CD8-positive, alpha-beta memory T cell (primary cell): ENCODE data around the gene SRGAP2B. TPM values are rescaled to one million over a fixed set of nuclear protein-coding genes. Genes with fewer than 3 reads are reported as not detected.
"Not testable (repeated sequence)": the region's sequence is repeated elsewhere in the genome, so short reads cannot be mapped to it uniquely, and the experiment has no call there.

Experiments
- CTCF ChIA-PET: fragments of 350-600 bp; sonication (Branson Sonifier 250); formaldehyde crosslinking; loops from one replicate; lab custom pipeline; 2021; ENCODE audit warnings: antibody characterized with exemption; lab: Charles Lee
- POLR2A ChIA-PET: fragments of 350-600 bp; sonication (Branson Sonifier 250); formaldehyde crosslinking; loops from one replicate; lab custom pipeline; 2021; ENCODE audit warnings: antibody characterized with exemption; lab: Charles Lee
- DNase-seq, 5 donors: peaks; one replicate each; pipeline versions ENCODE4 v3.0.0 to v3.0.0-alpha.2; 2020 to 2022; ENCODE audit warnings: mixed read lengths in 1 of 5
- H3K27ac ChIP-seq: one replicate; pipeline ENCODE4 v1.7.0; 2013; ENCODE audit warnings: low read depth, mild to moderate bottlenecking, low read length, moderate library complexity
- H3K27me3 ChIP-seq: 2 replicates; pipeline ENCODE4 v1.7.0; 2013; ENCODE audit warnings: low read length, mild to moderate bottlenecking; ENCODE audit not compliant: insufficient read depth, poor library complexity, severe bottlenecking
- H3K36me3 ChIP-seq: 2 replicates; pipeline ENCODE4 v1.7.0; 2013; ENCODE audit warnings: mild to moderate bottlenecking, low read length, moderate library complexity; ENCODE audit not compliant: insufficient read depth
- H3K4me1 ChIP-seq: 2 replicates; pipeline ENCODE4 v1.7.0; 2013; ENCODE audit warnings: mild to moderate bottlenecking, low read length, moderate library complexity; ENCODE audit not compliant: insufficient read depth
- H3K4me3 ChIP-seq: 2 replicates; pipeline ENCODE4 v1.7.0; 2013; ENCODE audit warnings: mild to moderate bottlenecking, low read length
- H3K9me3 ChIP-seq: 2 replicates; pipeline ENCODE4 v1.7.0; 2013; ENCODE audit warnings: mild to moderate bottlenecking, low read length
- H3K27ac Mint-ChIP-seq, 8 donors: one replicate each; pipeline ENCODE4 v1.8.0; 2020 to 2021; ENCODE audit warnings: mixed read lengths in 8 of 8, mild to moderate bottlenecking in 6 of 8, inconsistent platforms in 3 of 8, moderate library complexity in 3 of 8
- H3K27me3 Mint-ChIP-seq, 2 donors: one replicate each; pipeline ENCODE4 v1.8.0; 2020 to 2021; ENCODE audit warnings: mixed read lengths in 2 of 2, mild to moderate bottlenecking in 1 of 2, moderate library complexity in 1 of 2
- H3K36me3 Mint-ChIP-seq, 3 donors: one replicate each; pipeline ENCODE4 v1.8.0; 2020 to 2021; ENCODE audit warnings: mixed read lengths in 3 of 3, inconsistent platforms in 1 of 3, mild to moderate bottlenecking in 1 of 3
- H3K4me1 Mint-ChIP-seq, 3 donors: one replicate each; pipeline ENCODE4 v1.8.0; 2020 to 2021; ENCODE audit warnings: mixed read lengths in 3 of 3, inconsistent platforms in 1 of 3, mild to moderate bottlenecking in 1 of 3
- H3K4me3 Mint-ChIP-seq, 7 donors: one replicate each; pipeline ENCODE4 v1.8.0; 2020 to 2021; ENCODE audit warnings: mixed read lengths in 7 of 7, mild to moderate bottlenecking in 6 of 7, moderate library complexity in 4 of 7, inconsistent platforms in 2 of 7
- H3K9me3 Mint-ChIP-seq, 5 donors: one replicate each; pipeline ENCODE4 v1.8.0; 2020 to 2022; ENCODE audit warnings: mixed read lengths in 5 of 5, mild to moderate bottlenecking in 3 of 5, moderate library complexity in 2 of 5, inconsistent platforms in 1 of 5
- polyA plus RNA-seq: library from polyadenylated mRNA; unstranded; fragments of 300-500 nt; fragmentation: Illumina TruSeq; gene quantifications from one replicate; pipeline ENCODE4 v1.2.3, GENCODE V29; 2021
- total RNA-seq, 2 experiments: library from RNA; stranded (reverse); gene quantifications; one replicate each; pipeline ENCODE4 v1.2.3, GENCODE V29; 2021

SRGAP2B gene
- total and polyA plus RNA-seq, 3 experiments from 2014 or later, result 1.6 to 18.6 (median 15.9) TPM

- H3K27ac Mint-ChIP-seq, H3K4me3 ChIP-seq, H3K9me3 Mint-ChIP-seq, DNase-seq, H3K27me3 Mint-ChIP-seq, H3K4me1 Mint-ChIP-seq, H3K9me3 ChIP-seq, H3K36me3 ChIP-seq, CTCF ChIA-PET, H3K27me3 ChIP-seq, H3K4me1 ChIP-seq, H3K36me3 Mint-ChIP-seq, H3K4me3 Mint-ChIP-seq, H3K27ac ChIP-seq, POLR2A ChIA-PET: not testable (repeated sequence)
Measured at GRCh38 chr1:144982802-144983525, 112.2 kb downstream of the SRGAP2B start.

DNA sequence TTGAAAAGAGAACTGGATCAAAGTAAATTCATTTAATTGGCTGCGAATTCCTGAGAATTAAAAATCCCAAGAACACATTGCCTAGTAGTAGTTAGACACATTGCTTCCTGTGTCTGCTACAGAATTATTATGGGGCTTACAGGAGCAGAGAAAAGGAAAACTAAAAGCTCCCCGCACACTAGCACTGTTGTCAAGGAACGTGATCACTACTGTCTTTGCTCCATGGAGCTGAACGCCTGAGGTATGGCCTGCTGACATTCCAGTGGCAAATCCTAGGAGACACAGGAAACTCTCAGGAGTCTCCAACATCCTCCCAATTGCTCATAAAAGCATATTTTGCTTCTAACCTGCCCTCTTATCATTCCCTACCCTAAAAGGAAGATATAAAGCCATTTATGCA, 114.0 kb downstream of the SRGAP2B start:
- H3K9me3 ChIP-seq, H3K27me3 Mint-ChIP-seq, H3K4me1 Mint-ChIP-seq, H3K4me3 Mint-ChIP-seq, H3K9me3 Mint-ChIP-seq, H3K27ac ChIP-seq, H3K4me1 ChIP-seq, H3K4me3 ChIP-seq, H3K36me3 ChIP-seq, DNase-seq, H3K27me3 ChIP-seq, POLR2A ChIA-PET, CTCF ChIA-PET, H3K36me3 Mint-ChIP-seq, H3K27ac Mint-ChIP-seq: not testable (repeated sequence)

DNA sequence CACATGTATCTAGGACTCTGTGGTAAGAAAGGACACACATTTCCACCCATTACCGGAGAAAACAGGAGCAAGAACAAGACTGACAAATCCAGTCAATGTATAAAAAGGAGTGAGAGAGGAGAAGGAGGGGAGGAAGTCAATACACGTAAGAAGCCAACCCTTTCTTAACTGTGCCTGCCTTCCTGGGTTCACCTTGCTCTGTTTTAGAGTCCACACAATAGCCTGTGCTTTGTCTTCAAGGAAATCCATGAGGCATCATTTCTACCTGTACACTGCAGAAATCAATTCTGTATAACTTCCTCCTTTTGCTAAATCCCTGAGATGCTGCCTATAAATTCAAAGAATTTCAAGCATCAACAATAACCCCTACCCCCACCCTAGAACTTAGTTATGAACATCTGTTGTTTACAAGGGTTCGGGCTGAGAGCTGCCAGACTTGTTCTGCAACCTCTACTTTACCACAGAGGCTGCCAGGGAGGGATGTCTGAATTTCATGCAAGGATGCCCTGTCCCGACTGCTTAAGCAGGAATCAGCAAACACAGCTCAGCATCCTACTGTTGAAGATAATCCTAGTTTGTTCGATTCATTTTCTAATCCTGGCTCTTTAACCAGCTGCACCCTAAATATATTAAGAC, 115.0 kb downstream of the SRGAP2B start:
- H3K9me3 ChIP-seq, H3K4me3 Mint-ChIP-seq, H3K36me3 ChIP-seq, DNase-seq, H3K27ac Mint-ChIP-seq, H3K9me3 Mint-ChIP-seq, H3K4me1 Mint-ChIP-seq, H3K27me3 Mint-ChIP-seq, H3K27ac ChIP-seq, H3K27me3 ChIP-seq, H3K4me3 ChIP-seq, POLR2A ChIA-PET, H3K36me3 Mint-ChIP-seq, H3K4me1 ChIP-seq, CTCF ChIA-PET: not testable (repeated sequence)

- H3K27me3 ChIP-seq, H3K27ac Mint-ChIP-seq, H3K9me3 Mint-ChIP-seq, H3K27me3 Mint-ChIP-seq, H3K4me3 ChIP-seq, H3K36me3 Mint-ChIP-seq, DNase-seq, H3K4me1 ChIP-seq, H3K27ac ChIP-seq, POLR2A ChIA-PET, H3K36me3 ChIP-seq, CTCF ChIA-PET, H3K4me3 Mint-ChIP-seq, H3K4me1 Mint-ChIP-seq, H3K9me3 ChIP-seq: not testable (repeated sequence)
Measured at GRCh38 chr1:144977856-144978255, 117.3 kb downstream of the SRGAP2B start.

GRCh38 chr1:144971936-144972335, 123.2 kb downstream of the SRGAP2B start:
- H3K36me3 Mint-ChIP-seq, H3K9me3 ChIP-seq, H3K27me3 Mint-ChIP-seq: not testable (repeated sequence)

DNA sequence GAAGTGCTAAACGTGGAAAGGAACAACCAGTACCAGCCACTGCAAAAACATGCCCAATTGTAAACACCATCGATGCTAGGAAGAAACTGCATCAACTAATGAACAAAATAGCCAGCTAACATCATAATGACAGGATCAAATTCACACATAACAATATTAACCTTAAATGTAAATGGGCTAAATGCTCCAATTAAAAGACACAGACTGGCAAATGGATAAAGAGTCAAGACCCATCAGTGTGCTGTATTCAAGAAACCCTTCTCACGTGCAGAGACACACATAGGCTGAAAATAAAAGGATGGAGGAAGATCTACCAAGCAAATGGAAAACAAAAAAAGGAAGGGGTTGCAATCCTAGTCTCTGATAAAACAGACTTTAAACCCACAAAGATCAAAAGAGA, 128.6 kb downstream of the SRGAP2B start:
- H3K36me3 Mint-ChIP-seq, H3K9me3 ChIP-seq, H3K4me1 Mint-ChIP-seq, H3K27ac ChIP-seq, POLR2A ChIA-PET, CTCF ChIA-PET, H3K27me3 Mint-ChIP-seq, H3K27me3 ChIP-seq, H3K4me1 ChIP-seq, H3K27ac Mint-ChIP-seq, H3K4me3 Mint-ChIP-seq, H3K4me3 ChIP-seq, H3K9me3 Mint-ChIP-seq, DNase-seq, H3K36me3 ChIP-seq: not testable (repeated sequence)

More at GRCh38 chr1:144971936-144972335, 123.2 kb downstream of the SRGAP2B start:
- POLR2A ChIA-PET, DNase-seq, H3K4me3 Mint-ChIP-seq, CTCF ChIA-PET, H3K4me3 ChIP-seq, H3K4me1 Mint-ChIP-seq, H3K27me3 ChIP-seq, H3K27ac ChIP-seq, H3K9me3 Mint-ChIP-seq, H3K36me3 ChIP-seq, H3K4me1 ChIP-seq, H3K27ac Mint-ChIP-seq: not testable (repeated sequence)

DNA sequence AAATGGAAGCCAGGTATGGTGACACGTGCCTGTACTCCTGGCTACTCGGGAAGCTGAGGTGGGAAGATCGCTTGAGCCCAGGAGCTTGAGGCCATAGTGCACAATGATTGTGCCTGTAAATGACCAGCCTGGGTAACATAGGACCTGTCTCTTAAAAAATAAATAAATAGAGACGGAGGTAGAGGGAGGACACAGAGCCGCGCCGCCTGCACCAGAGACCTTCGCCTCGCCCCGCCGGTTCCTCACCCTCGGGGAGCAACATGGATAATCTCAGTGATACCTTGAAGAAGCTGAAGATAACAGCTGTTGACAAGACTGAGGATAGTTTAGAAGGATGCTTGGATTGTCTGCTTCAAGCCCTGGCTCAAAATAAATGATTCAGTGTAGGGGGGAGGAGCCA, 130.4 kb downstream of the SRGAP2B start:
- H3K27ac Mint-ChIP-seq, H3K27me3 ChIP-seq, DNase-seq, H3K36me3 ChIP-seq, H3K4me3 ChIP-seq, CTCF ChIA-PET, H3K9me3 ChIP-seq, H3K4me1 Mint-ChIP-seq, H3K9me3 Mint-ChIP-seq, H3K27ac ChIP-seq, H3K36me3 Mint-ChIP-seq, POLR2A ChIA-PET, H3K4me1 ChIP-seq, H3K27me3 Mint-ChIP-seq, H3K4me3 Mint-ChIP-seq: not testable (repeated sequence)

DNA sequence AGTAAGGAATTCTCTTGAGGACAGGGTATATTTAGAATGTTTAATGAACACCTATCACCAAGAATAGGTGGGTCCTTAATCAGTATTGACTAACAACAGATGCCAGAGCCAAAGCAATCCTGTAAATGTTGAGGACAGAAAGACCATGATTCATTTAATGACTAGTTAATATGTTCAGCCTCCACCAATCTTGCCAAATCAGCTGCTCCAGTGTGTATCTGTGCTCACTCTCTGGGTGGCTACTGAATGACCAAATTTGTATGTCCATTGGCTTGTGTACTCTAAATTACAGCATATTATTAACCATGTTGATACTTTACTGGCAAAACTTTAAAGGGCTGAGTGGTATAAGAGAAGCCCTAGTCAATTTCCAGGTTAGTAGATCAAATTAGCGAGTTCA, 130.9 kb downstream of the SRGAP2B start:
- H3K9me3 Mint-ChIP-seq, H3K36me3 ChIP-seq, H3K9me3 ChIP-seq, DNase-seq, H3K4me1 ChIP-seq, H3K27me3 ChIP-seq, CTCF ChIA-PET, POLR2A ChIA-PET, H3K27me3 Mint-ChIP-seq, H3K27ac Mint-ChIP-seq, H3K36me3 Mint-ChIP-seq, H3K27ac ChIP-seq, H3K4me3 Mint-ChIP-seq, H3K4me3 ChIP-seq, H3K4me1 Mint-ChIP-seq: not testable (repeated sequence)
